Raji (cell line): ENCODE measurements around the gene QKI.

Experiments
- POLR2A ChIP-seq: IDR thresholded peaks from 2 replicates; pipeline ENCODE4 v1.6.1; 2011; ENCODE audit warnings: low read depth, low read length, control low read depth; ENCODE audit not compliant: insufficient read depth

The QKI gene

DNA sequence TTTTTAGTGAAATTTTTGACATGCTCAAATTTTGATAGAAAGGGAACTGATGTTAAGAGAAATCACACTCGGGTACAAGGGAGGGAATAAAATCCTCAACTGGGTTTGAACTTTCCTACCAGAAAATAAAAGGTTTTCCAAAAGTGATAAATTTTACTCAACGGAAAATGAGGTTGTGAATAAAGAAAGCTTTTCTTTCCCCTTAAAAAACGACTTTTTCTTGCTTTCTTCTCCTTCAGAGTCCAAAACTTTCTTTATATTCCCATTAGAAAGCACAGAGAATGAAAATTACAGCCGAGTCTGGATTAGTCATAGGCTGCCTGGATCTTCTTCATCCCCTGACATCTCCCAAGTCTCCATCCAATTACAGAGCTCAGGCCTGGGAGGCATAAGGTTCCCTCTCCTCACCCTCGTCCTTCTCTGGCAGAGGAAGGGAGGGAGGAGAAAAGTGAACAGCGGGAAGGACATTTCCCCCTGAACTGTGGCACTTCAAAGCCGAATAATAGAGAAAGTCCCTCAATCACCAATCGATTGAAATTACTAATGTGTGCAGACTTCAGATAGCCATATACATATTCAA, 28.1 kb upstream of the QKI start:
- TF ChIP-seq POLR2A = no peak

DNA sequence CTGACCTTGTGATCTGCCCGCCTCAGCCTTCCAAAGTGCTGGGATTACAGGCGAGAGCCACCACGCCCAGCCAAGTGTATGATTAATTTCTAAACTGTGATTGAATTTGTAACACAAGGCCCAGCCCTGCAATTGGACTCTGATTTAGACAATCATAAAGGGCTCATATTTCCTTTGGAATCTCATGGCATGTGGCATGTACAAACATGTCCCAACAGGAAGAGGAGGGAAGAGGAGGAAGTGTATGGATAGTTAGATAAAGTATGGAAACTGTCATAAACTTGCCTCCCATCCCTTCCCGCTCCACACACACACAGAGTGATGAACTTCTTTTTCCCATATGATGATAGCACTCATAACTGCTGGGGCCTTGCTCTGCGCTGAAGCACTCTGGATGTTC, 27.2 kb upstream of the QKI start:
- TF ChIP-seq POLR2A = no peak

DNA sequence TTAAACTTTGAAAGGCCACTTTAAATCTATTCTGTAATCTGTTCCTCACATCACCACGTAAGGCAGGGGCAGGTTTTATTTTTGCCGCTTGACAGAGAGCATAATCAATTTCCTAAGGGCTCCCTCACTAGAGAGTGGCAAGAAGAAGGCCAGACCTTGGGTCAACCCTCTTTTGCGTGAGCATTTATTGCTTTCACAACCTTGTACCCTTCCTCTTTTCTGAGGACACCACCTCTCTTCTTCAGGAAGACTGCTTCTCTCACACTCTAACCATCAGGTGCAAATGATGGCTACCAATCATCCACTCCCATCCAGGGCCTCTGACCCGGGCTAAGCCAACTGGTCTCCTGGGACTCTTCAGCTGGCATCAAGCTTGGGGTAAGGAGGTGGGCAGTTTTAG, 25.2 kb upstream of the QKI start:
- no peak for TF ChIP-seq POLR2A

DNA sequence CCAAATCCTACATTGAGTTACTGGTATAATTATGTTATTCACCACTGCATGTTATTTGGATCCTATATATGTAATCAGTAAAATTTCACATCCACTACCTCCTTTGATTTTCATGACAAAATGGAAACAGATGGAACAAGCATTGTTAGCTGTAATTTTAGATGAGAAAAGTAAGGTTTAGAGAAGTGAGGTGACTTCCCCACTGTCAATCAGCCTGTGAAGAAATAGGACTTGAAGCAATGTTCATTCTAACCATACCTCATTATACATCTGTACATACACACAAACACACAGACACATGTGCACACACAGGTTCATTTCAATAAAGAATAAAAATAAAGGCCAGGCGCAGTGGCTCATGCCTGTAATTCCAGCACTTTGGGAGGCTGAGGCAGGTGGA, 23.7 kb upstream of the QKI start:
- TF ChIP-seq POLR2A = no peak

DNA sequence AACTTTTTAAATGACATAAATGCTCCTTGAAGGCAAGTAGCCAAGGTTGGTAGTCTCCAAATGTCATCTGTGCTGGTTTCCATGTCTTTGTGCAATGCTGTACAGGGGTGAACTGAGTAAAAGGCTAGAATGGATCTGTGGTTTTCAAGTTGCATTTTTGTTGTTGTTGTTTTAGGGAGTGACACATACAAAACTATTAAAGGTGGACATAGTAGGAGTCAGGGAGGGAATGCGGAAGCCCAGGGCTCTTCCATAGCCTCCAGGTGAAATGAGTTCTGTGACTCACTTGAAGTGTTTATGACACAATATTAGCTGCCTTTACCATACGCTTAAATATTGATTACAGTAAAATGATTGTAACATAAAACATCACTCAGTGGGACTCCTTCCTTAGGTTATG, 22.5 kb upstream of the QKI start:
- TF ChIP-seq POLR2A = no peak

DNA sequence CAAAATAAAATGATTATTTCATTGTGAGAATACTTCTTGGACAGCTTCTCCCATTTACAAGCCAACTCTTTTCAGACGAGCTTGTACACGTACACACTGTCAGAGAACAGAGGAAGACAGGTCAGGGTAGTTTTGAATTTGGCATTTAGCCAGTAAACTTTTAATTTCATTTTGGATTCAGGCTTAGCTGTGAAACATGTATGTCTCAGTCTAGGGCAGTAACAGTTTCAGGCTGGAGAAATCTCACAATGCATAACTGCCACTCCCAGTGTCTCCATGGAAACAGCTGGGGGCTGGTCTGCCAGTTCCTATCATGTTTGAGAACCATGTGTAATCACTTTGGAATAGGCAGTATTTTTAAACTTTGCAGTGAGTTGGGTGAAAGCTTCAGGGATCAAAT, 22.0 kb upstream of the QKI start:
- TF ChIP-seq POLR2A = no peak

DNA sequence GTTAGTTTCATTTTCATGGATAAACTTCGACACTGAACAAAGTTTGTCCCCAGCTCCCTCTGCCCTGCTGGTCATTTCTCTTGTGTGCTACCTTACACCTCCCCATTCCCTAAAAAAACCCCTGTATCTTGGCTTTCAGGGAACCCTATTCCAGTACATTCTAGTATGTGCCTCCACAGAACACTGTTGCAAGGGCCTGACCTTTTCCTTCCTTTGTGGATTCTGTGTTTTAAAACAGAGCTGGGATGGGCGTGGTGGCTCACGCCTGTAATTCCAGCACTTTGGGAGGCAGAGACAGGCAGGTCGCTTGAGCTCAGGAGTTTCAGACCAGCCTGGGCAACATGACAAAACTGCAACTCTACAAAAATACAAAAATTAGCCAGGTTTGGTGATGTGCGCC, 20.6 kb upstream of the QKI start:
- TF ChIP-seq POLR2A = no peak

DNA sequence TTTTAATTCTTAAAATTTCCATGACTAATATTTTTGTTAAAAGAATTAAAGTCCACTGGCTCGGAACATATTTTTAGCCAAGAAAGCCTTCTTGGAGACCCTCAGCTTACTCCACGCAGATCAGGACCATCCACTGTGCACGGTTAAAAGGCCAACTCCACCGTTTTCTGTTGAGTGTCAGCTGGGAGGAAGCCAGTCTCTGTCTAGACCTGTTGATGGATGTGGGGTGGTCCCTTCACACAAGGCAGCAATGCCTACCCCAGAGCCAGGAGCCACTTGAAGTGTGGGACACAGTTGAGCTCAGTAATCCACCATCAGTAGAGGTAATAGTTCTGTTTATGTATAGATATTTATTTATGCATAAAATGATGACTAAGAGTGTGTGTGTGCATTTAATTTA, 19.9 kb upstream of the QKI start:
- TF ChIP-seq POLR2A = no peak

DNA sequence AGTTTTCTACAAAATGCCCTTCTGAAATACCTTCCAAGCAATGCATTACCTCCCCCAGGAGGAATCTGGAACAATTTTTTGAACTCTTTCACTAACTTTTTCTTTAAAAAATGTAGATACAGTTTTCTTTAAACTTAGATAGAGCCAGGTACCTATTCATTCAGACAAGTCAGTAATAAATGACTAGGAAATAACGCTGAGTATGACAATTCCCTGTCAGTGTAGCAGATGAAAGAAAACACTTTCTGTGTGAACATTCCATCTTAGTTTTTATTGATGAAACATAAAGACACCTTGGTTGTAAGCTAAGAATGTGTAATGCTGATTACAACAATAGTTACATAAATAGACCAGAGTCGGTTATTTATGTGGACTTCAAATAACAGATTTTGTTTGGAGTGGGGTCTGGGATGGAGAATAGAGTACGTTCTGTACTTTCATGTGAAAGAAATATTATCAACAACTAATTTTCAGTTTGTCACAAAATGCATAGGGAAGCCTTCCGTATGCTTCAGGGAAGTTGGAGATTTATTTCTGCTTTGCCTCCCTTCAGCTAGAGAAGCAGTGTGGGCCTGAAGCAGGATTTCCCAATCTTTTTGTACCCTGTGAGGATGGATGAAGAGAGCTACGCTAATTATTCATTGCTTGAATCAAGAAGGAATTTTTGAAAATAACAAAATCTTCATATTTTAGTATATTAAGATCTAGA, 19.2 kb upstream of the QKI start:
- TF ChIP-seq POLR2A = no peak

DNA sequence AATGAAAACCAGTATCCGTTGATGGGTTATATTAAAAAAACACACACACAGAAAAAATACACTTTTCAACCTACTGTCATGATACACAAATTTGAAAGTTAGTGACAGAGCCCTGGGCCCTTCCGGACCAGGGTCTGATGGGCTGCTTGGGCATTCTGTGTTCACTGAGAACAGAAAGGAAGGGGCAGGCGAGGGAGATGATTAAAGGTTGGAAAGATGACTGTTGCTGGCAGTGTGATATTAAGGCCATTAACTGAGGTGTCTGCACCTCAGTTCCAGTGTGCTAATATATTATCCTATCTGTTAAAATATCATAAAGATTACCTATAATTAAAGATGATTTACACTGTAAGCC, 18.7 kb upstream of the QKI start:
- TF ChIP-seq POLR2A = no peak

DNA sequence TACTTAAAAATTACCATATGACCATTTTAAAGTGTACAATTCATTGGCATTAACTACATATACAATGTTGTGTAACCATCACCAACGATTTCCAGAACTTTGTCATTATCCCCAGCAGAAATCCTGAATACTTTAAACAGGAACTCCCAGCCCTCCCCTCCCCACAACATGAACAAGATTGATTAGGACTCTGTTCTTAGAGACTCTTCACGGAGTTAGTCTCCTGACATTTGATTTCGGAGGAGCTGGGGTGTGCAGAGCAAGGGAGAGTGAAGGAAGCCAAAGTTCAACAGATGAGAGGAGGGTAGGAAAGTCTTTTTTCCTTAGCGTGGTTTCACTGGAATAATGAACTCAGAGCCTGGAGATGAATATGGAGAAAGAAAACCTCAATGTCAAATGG, 17.2 kb upstream of the QKI start:
- no peak for TF ChIP-seq POLR2A

DNA sequence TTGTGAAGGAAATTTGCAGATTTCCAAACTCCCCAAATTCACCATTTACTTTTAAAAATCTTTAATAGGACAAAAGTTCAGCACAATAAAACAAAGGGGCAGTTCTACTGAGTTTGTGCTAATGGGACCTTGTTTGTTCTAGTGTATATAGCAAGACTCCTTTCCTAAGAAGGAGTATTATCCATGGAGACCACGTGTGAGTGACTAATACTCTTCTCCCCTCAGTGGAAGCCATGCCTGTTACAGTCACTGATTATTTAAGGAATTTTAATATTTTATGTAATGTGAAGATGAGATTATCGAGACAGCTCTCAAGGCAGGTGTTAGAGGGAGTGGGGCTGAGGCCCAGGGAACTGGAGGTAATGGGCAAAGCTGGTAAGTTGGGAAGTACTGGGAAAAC, 16.4 kb upstream of the QKI start:
- no peak for TF ChIP-seq POLR2A

DNA sequence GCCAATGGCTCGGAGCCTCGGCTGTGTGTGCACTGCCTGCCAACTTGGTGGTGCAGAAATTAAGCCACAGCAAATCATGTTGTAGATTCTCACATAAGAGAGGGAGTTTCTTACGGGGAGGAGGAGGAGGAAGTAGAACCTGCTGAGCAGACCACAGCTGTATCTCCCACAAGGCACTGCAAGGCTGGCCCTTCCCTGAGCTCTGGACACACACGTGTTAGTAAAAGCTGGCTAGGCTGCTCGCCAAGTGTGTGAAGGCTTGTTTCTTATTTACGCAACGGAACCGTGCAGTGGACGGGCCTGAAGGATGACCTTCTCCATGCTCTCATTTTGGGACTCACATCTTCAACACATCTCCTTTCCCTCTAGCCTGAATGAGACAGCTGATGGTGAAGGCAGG, 15.7 kb upstream of the QKI start:
- TF ChIP-seq POLR2A = no peak

DNA sequence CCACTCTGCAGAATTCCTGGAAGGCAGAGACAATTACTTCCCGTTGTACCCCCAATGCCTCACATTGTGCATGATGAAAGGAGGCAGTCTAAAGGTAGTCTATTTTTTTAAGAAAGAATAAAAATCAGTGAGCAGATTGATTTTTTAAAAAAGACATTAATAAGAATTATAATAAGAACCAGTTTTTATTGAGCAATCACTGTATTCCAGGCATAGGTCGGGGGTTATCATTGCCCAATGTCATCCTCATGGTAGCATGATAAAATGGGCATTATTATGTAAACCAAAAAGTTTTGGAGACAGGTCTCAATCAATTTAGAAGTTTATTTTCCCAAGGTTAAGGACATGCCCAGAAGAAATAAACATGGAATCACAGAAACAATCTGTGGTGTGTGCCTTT, 14.0 kb upstream of the QKI start:
- TF ChIP-seq POLR2A = no peak

DNA sequence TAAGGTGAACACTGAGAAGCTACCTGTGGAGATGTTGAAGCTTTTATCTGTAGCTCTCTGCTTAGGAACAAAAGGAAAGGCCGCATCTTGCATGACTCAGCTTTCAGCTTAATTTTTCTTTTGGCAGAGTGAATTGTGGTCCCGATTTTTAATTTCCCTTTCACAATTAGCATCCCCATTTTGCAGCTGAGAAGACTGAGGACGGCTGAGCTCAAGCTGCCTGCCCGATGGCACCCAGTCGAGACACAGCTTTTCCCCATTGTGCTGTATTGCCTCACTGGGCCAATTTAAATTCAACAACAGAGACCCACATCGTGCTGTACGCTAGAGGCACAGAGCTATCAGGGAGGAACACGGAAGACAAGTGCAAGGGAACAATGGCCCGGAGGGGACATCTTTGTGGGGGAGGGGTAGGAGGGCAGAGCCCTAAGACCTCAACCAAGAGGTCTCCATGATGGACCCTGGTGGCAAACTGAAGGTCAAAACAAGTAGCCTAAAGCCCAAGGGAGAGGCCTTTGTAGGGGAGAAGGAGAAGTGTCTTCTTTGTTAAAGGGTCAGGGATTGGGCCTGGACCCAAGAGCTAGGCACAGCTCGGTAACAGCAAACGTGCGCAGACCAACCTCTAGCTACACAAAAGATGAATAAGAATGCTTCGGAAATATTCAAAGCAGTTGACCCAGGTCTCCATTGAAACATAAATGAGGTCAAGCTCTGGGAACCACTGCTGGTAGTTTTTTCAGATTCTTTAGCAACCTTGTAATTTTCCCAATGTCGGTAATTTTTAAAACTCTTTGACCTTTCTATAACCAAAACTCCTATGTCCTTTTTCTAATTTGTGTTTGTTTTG, 13.3 kb upstream of the QKI start:
- TF ChIP-seq POLR2A = no peak

DNA sequence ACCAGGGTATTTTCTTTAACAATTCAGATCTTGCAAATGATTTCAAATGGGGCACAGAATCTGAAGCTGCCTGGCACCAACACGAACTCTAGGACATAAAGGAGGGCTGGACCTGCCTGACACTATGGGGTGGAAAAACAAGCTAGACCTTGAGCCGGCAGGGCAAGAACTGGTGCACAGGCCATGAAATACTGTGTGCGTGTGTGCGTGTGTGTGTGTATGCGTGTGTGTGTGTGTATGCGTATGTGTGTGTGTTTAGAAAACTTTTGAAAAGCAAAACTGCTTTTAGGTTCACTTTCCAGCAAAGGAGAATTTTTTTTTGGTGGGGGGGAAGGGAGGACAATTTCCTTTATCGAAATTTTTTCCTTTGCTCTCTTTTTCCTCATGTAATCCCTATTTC, 11.9 kb upstream of the QKI start:
- no peak for TF ChIP-seq POLR2A

DNA sequence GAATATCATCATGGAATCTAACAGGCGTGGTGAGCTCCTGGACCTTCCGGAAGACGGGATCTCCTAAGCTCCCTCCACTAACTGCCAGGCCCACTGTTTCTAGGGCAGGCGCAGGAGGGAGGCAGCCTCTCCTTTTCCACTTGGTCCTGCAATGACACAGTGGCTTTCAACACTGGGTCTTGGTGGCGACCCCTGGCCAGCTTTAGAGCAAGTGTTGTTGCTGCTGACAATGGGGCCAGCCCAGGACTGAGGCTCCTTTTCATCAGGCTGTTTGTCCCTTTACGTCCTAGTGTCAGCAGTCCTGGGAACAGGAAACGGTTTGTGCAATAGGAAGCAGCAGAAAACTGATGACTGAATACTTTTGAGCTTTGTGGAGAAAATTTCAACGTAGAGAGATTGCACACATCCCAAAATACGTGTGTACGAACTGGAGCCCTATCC, 9.7 kb upstream of the QKI start:
- TF ChIP-seq POLR2A = no peak
